ENCODE results near the gene LCE1A. TPM values are rescaled to one million over a fixed set of nuclear protein-coding genes. Genes with fewer than 3 reads are reported as not detected.

Gene LCE1A
- total RNA-seq, 1 donor from 2014 or later: not detected

DNA sequence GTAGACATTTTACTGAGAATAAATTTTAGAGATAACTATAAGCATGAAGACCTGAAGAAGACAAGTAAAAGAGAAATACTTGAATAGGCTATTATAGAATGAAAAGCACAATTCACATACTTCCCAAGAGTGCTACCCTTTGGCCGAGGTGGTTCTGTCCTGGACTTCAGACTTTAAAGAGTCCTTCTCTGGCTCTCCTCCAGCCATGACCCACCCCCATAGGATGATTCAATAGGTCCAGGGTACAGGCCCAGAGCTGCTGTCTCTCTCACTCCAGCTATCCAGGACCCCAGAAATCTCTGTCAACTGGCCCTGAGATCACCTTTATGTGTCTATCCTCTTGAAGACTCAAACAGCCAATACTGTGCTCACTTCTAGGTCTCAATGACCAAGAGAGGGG, 49.6 kb downstream of the LCE1A start:
- peaks cover 11% of the 10 kb centered on the region for H3K27me3 ChIP-seq (ENCODE audit: low read depth)
- H3K9me3 ChIP-seq (replicated peaks): no peaks in the 10 kb centered on the region
- DNase-seq: no peak
- no peaks in the 10 kb centered on the region for H3K36me3 ChIP-seq
- H3K27ac ChIP-seq (replicated peaks): no peak overlapping the region
- H3K4me1 ChIP-seq: no peaks in the 10 kb centered on the region
- TF ChIP-seq, protein P1, sequence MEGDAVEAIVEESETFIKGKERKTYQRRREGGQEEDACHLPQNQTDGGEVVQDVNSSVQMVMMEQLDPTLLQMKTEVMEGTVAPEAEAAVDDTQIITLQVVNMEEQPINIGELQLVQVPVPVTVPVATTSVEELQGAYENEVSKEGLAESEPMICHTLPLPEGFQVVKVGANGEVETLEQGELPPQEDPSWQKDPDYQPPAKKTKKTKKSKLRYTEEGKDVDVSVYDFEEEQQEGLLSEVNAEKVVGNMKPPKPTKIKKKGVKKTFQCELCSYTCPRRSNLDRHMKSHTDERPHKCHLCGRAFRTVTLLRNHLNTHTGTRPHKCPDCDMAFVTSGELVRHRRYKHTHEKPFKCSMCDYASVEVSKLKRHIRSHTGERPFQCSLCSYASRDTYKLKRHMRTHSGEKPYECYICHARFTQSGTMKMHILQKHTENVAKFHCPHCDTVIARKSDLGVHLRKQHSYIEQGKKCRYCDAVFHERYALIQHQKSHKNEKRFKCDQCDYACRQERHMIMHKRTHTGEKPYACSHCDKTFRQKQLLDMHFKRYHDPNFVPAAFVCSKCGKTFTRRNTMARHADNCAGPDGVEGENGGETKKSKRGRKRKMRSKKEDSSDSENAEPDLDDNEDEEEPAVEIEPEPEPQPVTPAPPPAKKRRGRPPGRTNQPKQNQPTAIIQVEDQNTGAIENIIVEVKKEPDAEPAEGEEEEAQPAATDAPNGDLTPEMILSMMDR (IDR thresholded peaks at IDR 0.05; ENCODE audit: borderline replicate concordance): no peak
- H3K4me3 ChIP-seq: no peak overlapping the region
- intact Hi-C loops (cut with micrococcal nuclease): no loop called here

Other genes starting within 250 kb of the LCE1A start
- gene LCE3D, start 247.0 kb upstream of the LCE1A start, total RNA-seq: not detected
- not detected for gene LCE3C, start 227.2 kb upstream of the LCE1A start, total RNA-seq
- not detected for gene LCE3B, start 213.7 kb upstream of the LCE1A start, total RNA-seq
- gene LCE3A, start 204.4 kb upstream of the LCE1A start, total RNA-seq: not detected
- gene LCE2D, start 164.1 kb upstream of the LCE1A start, total RNA-seq: not detected
- not detected for gene LCE2C, start 152.2 kb upstream of the LCE1A start, total RNA-seq
- not detected for gene LCE2B, start 141.3 kb upstream of the LCE1A start, total RNA-seq
- gene LCE2A, start 129.1 kb upstream of the LCE1A start, total RNA-seq: not detected
- gene LCE4A, start 119.3 kb upstream of the LCE1A start, total RNA-seq: not detected
- gene KPRP, start 69.4 kb upstream of the LCE1A start, total RNA-seq: not detected
- not detected for gene LCE1F, start 52.3 kb upstream of the LCE1A start, total RNA-seq
- gene LCE1E, start 41.2 kb upstream of the LCE1A start, total RNA-seq: not detected
- not detected for gene LCE1D, start 30.8 kb upstream of the LCE1A start, total RNA-seq
- gene LCE1C, start 20.8 kb upstream of the LCE1A start, total RNA-seq: not detected
- not detected for gene LCE1B, start 15.5 kb upstream of the LCE1A start, total RNA-seq
- not detected for gene LCE6A, start 15.4 kb downstream of the LCE1A start, total RNA-seq
- gene LCE7A, start 32.5 kb downstream of the LCE1A start, total RNA-seq: not detected
- not detected for gene SMCP, start 50.8 kb downstream of the LCE1A start, total RNA-seq
- gene IVL, start 81.1 kb downstream of the LCE1A start, total RNA-seq: not detected
- gene SPRR5, start 119.7 kb downstream of the LCE1A start, total RNA-seq: not detected
- gene SPRR4, start 143.2 kb downstream of the LCE1A start, total RNA-seq: not detected
- not detected for gene SPRR1A, start 156.6 kb downstream of the LCE1A start, total RNA-seq
- not detected for gene SPRR3, start 174.3 kb downstream of the LCE1A start, total RNA-seq
- gene SPRR1B, start 203.7 kb downstream of the LCE1A start, total RNA-seq: not detected
- gene SPRR2D, start 213.6 kb downstream of the LCE1A start, total RNA-seq: not detected
- not detected for gene SPRR2A, start 230.0 kb downstream of the LCE1A start, total RNA-seq
- gene SPRR2B, start 244.1 kb downstream of the LCE1A start, total RNA-seq: not detected

Data from left ventricle myocardium inferior (tissue), 1 donor.